ENCODE data around the gene MICAL2. TPM values are rescaled to one million over a fixed set of nuclear protein-coding genes. Genes with fewer than 3 reads are reported as not detected.

Gene MICAL2
- total and polyA plus RNA-seq, 10 of the 15 experiments (the other 5 are each of a cell fraction or from before 2014, with no cell fraction given), result 0.90 to 5.6 (median 2.4) TPM

DNA sequence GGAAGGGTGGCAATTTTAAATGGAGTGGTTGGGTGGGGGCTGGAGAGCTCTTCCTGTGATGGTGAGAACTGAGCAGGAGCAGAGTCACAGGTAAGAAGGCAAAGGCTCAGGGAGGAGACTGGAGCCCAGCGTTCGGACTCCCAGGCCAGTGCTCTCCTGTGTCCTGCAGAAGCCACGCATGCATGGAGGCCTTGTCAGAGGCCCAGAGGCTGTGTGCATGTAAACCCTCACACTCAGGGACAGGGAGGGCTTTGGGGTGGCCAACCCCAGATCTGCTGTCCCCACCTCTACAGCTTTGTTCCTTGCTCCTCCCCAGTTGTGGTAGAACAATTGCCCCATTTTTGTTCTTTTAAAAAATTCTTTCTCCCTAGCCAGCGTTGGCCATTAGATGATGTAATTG lies 136.6 kb downstream of the MICAL2 start (continued):
- no peak for TF ChIP-seq SKIL (IDR thresholded peaks at IDR 0.05; ENCODE audit: low read depth, poor library complexity, severe bottlenecking)
- TF ChIP-seq BCLAF1 (IDR thresholded peaks at IDR 0.05), result no peak

- RAD21 ChIA-PET (ENCODE audit: unreplicated experiment), result no interaction called here
- H3K9ac ChIP-seq (ENCODE audit: control insufficient read depth, insufficient read depth, low read length), result no peak overlapping the region
- no peak overlapping the region for H2AFZ ChIP-seq (ENCODE audit: control insufficient read depth, low read depth, low read length)
- peaks cover 0 to 2% of the 10 kb centered on the region in 2 experiments; a peak in 2 of 4 replicates for H3K27me3 ChIP-seq (replicated peaks in 1 of 2; ENCODE audit: control insufficient read depth in 2 of 2, insufficient read depth in 2 of 2, low read length in 1 of 2)
- H3K36me3 ChIP-seq (ENCODE audit: control insufficient read depth in 2 of 2, insufficient read depth in 2 of 2, low read length in 1 of 2), result no peaks in the 10 kb centered on the region
- intact Hi-C loops (cut with micrococcal nuclease; ENCODE audit: unreplicated experiment) (no loop called here), in situ Hi-C loops (cut with MboI) (no loop called here)
- H4K20me1 ChIP-seq (ENCODE audit: control insufficient read depth, insufficient read depth), result no peaks in the 10 kb centered on the region
- no TSS peak for BruUV-seq (replicated peaks)
- H3K4me2 ChIP-seq (ENCODE audit: control insufficient read depth, insufficient read depth), result no peak overlapping the region
- POLR2A ChIA-PET, result no interaction called here
- WGBS (ENCODE audit: insufficient coverage, insufficient replicate concordance, low lambda C conversion rate, missing lambda C conversion rate), result 0% methylated on average over 3 of the region's 3 CpGs
- no peaks in the 10 kb centered on the region for H3K4me1 ChIP-seq (ENCODE audit: control insufficient read depth, insufficient read depth, low read length)
- SMC1A ChIA-PET (ENCODE audit: uncharacterized antibody, unreplicated experiment), result no interaction called here
- no peak overlapping the region for H3K4me3 ChIP-seq
- DNase-seq (ENCODE audit: low read depth, low spot score) (no peak), FAIRE-seq (no peak), ATAC-seq (no peak)
- H3K79me2 ChIP-seq (ENCODE audit: control insufficient read depth, insufficient read depth, low read length), result no peaks in the 10 kb centered on the region
- CTCF ChIA-PET, result no interaction called here
- TF ChIP-seq IRF4 (IDR thresholded peaks at IDR 0.05; ENCODE audit: low read depth, low read length) (no peak), SREBF2 (IDR thresholded peaks at IDR 0.05; ENCODE audit: low read length) (no peak), MEF2A (IDR thresholded peaks at IDR 0.05; ENCODE audit: insufficient read depth, low read depth, low read length) (no peak), RFX5 (IDR thresholded peaks at IDR 0.05; ENCODE audit: low read depth, low read length) (no peak), EZH2 (IDR thresholded peaks at IDR 0.05; ENCODE audit: borderline replicate concordance, control insufficient read depth, low read depth, low read length) (no peak), EGR1 (IDR thresholded peaks at IDR 0.05; ENCODE audit: borderline replicate concordance in 1 of 2, low read depth in 2 of 2, low read length in 2 of 2) (no peak), CBFB (IDR thresholded peaks at IDR 0.05; ENCODE audit: low read depth) (no peak), JUND (IDR thresholded peaks at IDR 0.05; ENCODE audit: low read depth, low read length) (no peak), PAX8 (IDR thresholded peaks at IDR 0.05) (no peak), SMARCA5 (IDR thresholded peaks at IDR 0.05) (no peak), NBN (IDR thresholded peaks at IDR 0.05) (no peak), WRNIP1 (IDR thresholded peaks at IDR 0.05; ENCODE audit: borderline replicate concordance, low read depth, low read length) (no peak), BMI1 (IDR thresholded peaks at IDR 0.05; ENCODE audit: borderline replicate concordance) (no peak)
- no peaks in the 10 kb centered on the region for H3K9me3 ChIP-seq (replicated peaks; ENCODE audit: control insufficient read depth, insufficient read depth, low read length)
- no peak overlapping the region for H3K27ac ChIP-seq (ENCODE audit: control insufficient read depth, insufficient read depth)
Measured at GRCh38 chr11:12247543-12248254, 137.3 kb downstream of the MICAL2 start.
